GM19240 (cell line): ENCODE data around the gene NAPG.
"Not testable (repeated sequence)": the region's sequence is repeated elsewhere in the genome, so short reads cannot be mapped to it uniquely, and the experiment has no call there.

Experiments
- DNase-seq: peaks from one replicate; pipeline ENCODE4 v3.0.0; 2011; ENCODE audit warnings: low spot score; ENCODE audit not compliant: insufficient read length

The NAPG gene

GRCh38 chr18:10579079-10579867, 53.4 kb downstream of the NAPG start:
- DNase-seq: no peak

DNA sequence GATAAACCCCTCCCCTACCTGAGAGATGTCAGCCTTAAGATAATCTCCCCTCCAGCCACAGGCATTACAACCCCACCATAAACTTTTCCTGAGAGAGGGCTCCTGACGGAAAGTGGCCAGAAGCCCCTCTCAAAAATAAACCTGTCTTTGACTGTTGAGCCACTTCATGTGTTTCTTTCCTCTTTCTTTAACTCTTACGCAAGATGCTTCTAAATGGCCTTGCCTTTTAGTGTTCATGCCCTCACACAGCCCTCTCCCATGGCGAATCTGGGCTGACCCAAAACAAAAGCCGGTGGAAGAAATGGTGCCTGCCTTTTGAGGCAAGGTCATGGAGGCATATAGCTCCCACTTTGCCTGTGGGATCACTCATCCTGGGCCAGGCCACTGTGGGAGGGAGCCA, 54.4 kb downstream of the NAPG start:
- no peak for DNase-seq

GRCh38 chr18:10585260-10585659, 59.4 kb downstream of the NAPG start:
- no peak for DNase-seq

DNA sequence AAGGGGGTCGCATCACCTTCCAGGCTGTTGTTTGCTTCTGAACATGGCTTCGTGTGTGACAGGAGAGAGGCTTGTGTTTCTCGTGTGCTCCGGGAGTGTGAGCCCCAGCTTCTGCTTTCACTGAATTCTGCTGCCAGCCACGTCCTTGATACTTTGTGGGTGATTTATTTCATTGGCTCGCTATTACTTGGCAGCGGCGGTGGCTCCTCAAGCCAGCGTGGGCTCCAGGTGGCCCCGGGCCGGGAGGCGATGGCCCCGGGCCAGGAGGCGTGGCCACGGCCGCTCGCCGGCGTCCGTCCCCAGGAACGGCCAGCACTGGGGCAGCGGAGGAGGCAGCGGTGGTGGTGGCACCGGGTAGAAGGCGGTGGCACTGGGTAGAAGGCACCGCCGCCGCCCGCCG, 63.1 kb downstream of the NAPG start:
- no peak for DNase-seq

DNA sequence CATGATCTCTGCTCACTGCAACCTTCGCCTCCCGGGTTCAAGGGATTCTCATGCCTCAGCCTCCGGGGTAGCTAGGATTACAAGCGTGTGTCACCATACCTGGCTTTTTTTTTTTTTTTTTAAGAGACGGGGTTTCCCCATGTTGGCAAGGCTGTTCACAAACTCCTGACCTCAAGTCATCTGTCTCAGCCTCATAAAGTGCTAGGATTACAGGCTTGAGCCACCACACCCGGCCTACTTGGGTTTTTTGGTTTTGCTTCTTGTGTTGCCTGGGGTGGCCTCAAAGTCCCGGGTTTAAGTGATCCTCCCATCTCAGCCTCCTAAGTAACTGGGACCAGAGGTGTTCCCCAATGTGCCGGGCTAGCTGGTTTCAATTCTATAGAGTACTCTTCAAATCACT, 64.6 kb downstream of the NAPG start:
- no peak for DNase-seq

- DNase-seq: no peak
Observed at GRCh38 chr18:10591896-10592295, 66.1 kb downstream of the NAPG start.

- DNase-seq: not testable (repeated sequence)
Observed at GRCh38 chr18:10593366-10594022, 67.7 kb downstream of the NAPG start.

GRCh38 chr18:10595917-10596316, 70.1 kb downstream of the NAPG start:
- not testable (repeated sequence) for DNase-seq

- not testable (repeated sequence) for DNase-seq
Observed at GRCh38 chr18:10597695-10598094, 71.9 kb downstream of the NAPG start.

DNA sequence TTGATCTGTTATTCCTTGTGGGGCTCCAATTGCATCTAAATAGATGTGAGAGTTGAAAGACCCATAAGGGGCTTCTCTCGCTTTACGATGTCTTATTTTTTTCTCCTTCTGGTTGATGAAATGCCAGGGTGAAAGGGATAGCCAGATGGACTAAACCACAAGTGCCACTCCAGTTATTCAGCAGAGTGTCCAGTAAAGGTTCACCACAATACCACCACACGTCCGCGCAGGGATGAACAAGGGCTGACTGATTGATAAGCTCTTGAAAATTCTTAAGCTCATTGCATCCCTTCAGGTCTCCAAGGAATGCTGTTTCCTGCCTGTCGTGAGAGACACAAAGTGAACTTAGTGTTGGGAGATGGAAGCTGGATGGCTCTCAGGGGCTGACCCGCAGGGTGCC, 74.9 kb downstream of the NAPG start:
- not testable (repeated sequence) for DNase-seq
